HG02870 (cell line): ENCODE measurements around the gene TMEM255B.

Experiments
- ATAC-seq: cut with Tn5 transposase; IDR thresholded peaks from one replicate; pipeline ENCODE4 v1.9.1; 2021; ENCODE audit warnings: mild to moderate bottlenecking, moderate library complexity; ENCODE audit not compliant: unreplicated experiment

TMEM255B gene

GRCh38 chr13:113801289-113801961 is 42.4 kb downstream of the TMEM255B start:
- ATAC-seq, result no peak

DNA sequence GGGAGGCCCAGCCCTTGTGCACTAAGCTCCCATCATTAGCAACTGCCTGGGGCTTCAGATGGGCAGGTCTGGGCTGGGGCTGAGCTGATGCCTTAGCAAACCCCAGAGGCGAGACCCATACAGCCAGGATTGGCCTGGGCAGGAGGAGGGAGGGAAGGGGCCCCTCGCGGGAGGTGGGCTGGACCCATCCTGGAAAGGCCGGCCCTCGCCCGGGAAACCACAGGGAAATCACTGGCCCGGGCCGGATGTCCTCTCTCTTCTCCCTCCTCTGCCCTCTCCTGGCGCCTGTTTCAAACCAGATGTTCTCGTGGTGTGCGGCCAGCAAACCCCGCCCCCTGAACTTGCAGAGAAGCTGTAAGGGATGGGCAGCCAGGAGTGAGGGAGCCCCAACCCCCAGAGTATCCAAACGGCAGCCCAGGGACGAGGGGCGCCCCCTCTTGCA is 43.1 kb downstream of the TMEM255B start:
- ATAC-seq, result no peak

DNA sequence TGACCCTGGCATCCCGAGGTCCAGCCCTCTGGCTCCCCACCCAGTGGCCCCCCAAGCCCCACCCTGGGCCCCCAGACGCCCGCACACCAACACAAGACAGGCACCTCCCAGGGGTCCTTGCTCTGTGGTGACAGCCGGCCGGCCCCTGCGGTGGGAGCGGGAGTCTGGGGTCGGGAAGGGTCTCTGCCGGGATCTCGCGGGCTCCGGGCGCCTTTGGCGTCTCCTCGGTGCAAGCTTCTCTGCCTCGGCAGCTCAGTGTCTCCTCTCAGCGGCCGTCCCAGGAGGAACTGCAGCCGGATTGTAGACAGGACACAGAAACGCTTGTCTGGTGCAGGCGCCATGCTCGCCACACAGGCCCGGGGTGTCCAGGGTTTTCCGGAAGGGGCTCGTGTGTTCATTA is 43.7 kb downstream of the TMEM255B start:
- ATAC-seq, result no peak

DNA sequence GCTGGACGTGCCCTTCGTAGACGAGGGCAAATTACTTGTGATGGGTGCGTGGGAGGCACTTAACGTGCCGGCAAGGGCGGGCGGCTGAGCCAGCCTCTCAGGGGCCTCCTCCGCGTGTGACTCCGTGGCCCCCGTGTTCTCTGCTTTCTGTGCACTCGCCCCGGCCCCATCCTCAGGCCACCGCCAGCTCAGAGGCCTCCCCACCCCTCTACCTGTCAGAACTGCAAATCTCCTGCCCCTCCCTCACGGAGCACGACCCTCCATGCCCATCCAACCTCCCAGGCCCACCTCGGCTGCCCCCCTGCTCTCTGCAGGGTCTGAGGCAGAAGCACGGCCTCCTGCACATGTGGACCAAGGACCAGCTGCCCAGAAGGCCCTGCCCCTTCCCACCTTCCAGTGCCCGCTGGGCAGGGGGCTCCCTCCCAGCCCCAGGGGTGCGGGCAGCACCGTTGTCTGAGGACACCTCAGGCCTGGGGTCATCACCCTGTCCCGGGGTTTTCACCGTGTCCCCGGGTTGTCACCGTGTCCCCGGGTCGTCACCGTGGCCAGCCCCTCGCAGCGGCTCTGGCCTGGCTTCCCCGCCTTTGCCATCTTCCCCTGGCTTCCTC is 44.5 kb downstream of the TMEM255B start:
- no peak for ATAC-seq

- no peak for ATAC-seq
These were observed 45.1 kb downstream of the TMEM255B start for GRCh38 chr13:113804017-113804702.

- ATAC-seq, result no peak
These were observed 45.8 kb downstream of the TMEM255B start for GRCh38 chr13:113804703-113805430.

- no peak for ATAC-seq
These were observed 46.5 kb downstream of the TMEM255B start for GRCh38 chr13:113805431-113806103.

DNA sequence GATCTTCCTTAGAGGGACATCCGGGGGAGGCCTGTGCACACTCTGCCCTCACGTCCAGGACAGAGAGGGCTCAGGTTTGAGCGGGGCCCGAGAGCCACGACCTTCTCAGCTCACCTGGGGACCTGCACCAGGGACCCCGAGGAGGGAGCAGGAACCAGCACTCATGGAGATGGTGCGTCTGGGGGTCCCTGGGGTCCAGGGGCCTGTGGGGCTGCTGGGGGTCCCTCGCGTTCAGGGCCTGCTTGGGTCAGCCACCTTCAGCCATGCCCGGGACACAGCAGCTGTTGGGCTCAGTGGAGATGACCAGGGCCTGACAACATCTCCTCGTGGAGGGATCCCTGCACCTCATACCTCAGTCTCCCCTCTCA is 47.1 kb downstream of the TMEM255B start:
- no peak for ATAC-seq

DNA sequence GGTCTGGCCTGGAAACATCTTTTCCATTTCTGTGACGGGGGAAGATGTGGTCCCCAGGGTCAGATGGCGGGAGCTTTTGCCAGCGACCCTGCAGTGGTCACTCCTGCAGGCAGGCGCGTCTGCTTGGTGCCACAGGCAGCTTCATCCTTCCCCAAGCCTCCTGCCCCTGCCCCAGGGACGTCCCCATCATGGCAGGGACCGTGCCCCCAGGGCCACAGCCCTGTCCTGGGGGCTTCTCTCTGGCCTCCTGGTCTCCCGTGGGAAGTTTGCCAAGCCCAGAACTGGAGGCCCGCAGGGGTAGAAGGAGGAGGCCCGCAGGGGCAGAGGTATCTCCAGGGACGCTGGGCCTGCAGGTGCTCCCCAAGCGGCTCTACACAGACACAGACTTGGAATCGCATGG is 47.5 kb downstream of the TMEM255B start:
- no peak for ATAC-seq

- ATAC-seq, result no peak
These were observed 49.2 kb downstream of the TMEM255B start for GRCh38 chr13:113808058-113808834.

- ATAC-seq, result no peak
These were observed 50.9 kb downstream of the TMEM255B start for GRCh38 chr13:113809934-113810333.

- no peak for ATAC-seq
These were observed 51.6 kb downstream of the TMEM255B start for GRCh38 chr13:113810640-113811039.

- ATAC-seq, result no peak
These were observed 52.3 kb downstream of the TMEM255B start for GRCh38 chr13:113811081-113811928.

GRCh38 chr13:113812178-113813040 is 53.4 kb downstream of the TMEM255B start:
- ATAC-seq, result no peak

DNA sequence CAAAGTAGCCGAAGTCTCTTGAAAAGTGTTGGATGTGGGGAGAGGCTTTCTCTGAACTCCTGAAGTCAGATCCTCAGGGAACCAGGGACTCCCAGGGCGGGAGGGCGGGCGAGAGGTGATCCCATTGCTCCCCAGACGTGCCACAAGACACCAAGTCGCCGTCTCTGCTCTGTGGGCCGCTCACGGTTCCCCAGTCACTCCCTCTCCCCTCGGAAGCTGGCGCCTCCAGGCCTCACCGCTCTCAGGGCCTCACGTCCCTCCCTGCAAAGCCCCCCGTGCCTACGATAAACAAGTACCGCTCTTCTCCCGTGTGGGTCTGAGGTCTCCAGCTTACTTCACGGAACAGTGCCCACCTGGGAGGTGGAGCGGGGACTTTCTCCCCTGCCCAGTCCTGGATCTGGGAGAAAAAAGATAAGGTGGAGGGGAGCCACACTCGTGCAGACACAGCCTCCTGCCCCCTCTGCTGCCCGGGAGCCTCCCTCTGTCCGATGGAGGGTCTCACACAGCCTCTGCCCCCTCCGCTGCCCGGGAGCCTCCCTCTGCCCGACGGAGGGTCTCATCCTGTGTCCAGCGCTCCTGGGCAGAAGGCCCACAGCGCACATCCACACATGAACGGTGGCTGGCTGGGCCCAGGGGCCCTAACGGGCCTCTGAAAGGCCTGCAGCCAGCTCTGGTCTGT is 54.2 kb downstream of the TMEM255B start:
- no peak for ATAC-seq

GRCh38 chr13:113813749-113814434 is 54.9 kb downstream of the TMEM255B start:
- ATAC-seq, result no peak

DNA sequence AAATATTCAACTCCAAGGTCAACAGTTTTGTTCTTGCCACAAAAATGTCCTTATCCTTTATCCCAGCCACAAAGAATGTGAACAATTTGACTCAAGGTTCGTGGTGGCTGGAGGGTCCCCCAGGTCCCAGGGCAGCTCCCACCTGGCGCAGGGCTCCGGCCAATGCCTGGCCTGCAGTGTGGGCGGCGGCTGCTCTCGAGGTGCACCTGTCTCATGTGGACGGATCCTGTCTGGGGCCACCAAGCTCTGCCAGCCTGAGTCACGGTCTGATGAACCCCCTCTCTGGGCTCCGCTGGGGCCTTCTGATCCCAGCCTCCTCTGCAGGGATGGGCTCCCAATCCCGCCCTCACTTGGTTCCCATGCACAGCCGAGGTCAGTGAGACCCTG is 55.4 kb downstream of the TMEM255B start:
- ATAC-seq, result no peak
